K562 (cell line): ENCODE data around the gene MAP4K1. TPM values are rescaled to one million over a fixed set of nuclear protein-coding genes. Genes with fewer than 3 reads are reported as not detected.

Experiments
- CHCHD3 ChIP-seq: fragments of 250-450 bp; sonication (Bioruptor Pico); IDR thresholded peaks from 2 replicates; pipeline ENCODE4 v2.1.2; 2022; ENCODE audit warnings: mild to moderate bottlenecking
- EZH2 ChIP-seq: IDR thresholded peaks from 2 replicates; pipeline ENCODE4 v1.6.1; 2012; ENCODE audit warnings: low read depth, mild to moderate bottlenecking, inconsistent platforms, low read length, borderline replicate concordance
- KDM2B ChIP-seq: fragments of 250-450 bp; sonication (Bioruptor Pico); IDR thresholded peaks from 2 replicates; pipeline ENCODE4 v1.8.0; 2021; ENCODE audit warnings: mild to moderate bottlenecking, moderate library complexity
- MTA2 ChIP-seq: fragments of 450-650 bp; IDR thresholded peaks from 2 replicates; pipeline ENCODE4 v1.6.1; 2016; ENCODE audit warnings: low read depth
- RCOR1 ChIP-seq, 2 experiments: IDR thresholded peaks; 2 replicates each; pipeline ENCODE4 v1.6.1; 2012; ENCODE audit warnings: low read depth in 2 of 2, low read length in 2 of 2, borderline replicate concordance in 1 of 2, improper control_type of control experiment in 1 of 2
- SAFB ChIP-seq: fragments of 200-400 bp; formaldehyde crosslinking; IDR thresholded peaks from 2 replicates; pipeline ENCODE4 v1.6.1; 2017; ENCODE audit warnings: low read depth, low read length, borderline replicate concordance
- SMARCA5 ChIP-seq: fragments of 450-650 bp; IDR thresholded peaks from 2 replicates; pipeline ENCODE4 v1.6.1; 2016
- TSC22D4 ChIP-seq: fragments of 450-650 bp; IDR thresholded peaks from 2 replicates; pipeline ENCODE4 v1.6.1; 2016; ENCODE audit warnings: missing genetic modification characterization, missing biosample characterization, control low read depth
- ZNF124 ChIP-seq: sonication (generic); formaldehyde crosslinking; IDR thresholded peaks from 2 replicates; pipeline ENCODE4 v1.8.1; 2022; ENCODE audit warnings: missing genetic modification reagents
- polyA plus RNA-seq, 8 experiments: library from polyadenylated mRNA; depleted of rRNA in 4 of 8; stranded (reverse) in 5 of 8; unstranded in 3 of 8; fragments of >200 nt; fragmentation: Nextera tagmentation in 2 of 8; fragmentation: Illumina TruSeq in 1 of 8; extraction: Ambion mirVana in 2 of 8; extraction: Trizol in 1 of 8; gene quantifications; 2 replicates each; pipeline versions ENCODE4 v1.2.1 to v1.2.3, GENCODE V29; 2011 to 2014; ENCODE audit warnings: inconsistent platforms in 1 of 8, missing spikeins in 1 of 8
- total RNA-seq, 7 experiments: library from RNA; depleted of rRNA in 6 of 7; stranded (reverse); fragments of >200 nt in 6 of 7; fragmentation: Illumina TruSeq in 2 of 7; extraction: Trizol in 2 of 7; gene quantifications; 2 replicates each; pipeline versions ENCODE4 v1.2.1 to v1.2.3, GENCODE V29; 2011 to 2021; ENCODE audit warnings: low replicate concordance in 1 of 7
- TF ChIP-seq, protein P1 (sequence below): fragments of 200-800 bp; sonication (Bioruptor generic); IDR thresholded peaks from 2 replicates; pipeline ENCODE4 v1.6.1; 2017; ENCODE audit warnings: missing genetic modification characterization, missing compliant biosample characterization
- TF ChIP-seq, protein P2 (sequence below): IDR thresholded peaks from 3 replicates; pipeline ENCODE4 v1.6.1; 2011; ENCODE audit warnings: borderline replicate concordance, mild to moderate bottlenecking; ENCODE audit not compliant: insufficient read length, insufficient read depth
- TF ChIP-seq, protein P3 (sequence below): fragments of 450-650 bp; IDR thresholded peaks from 2 replicates; pipeline ENCODE4 v1.6.1; 2016; ENCODE audit warnings: mild to moderate bottlenecking, moderate library complexity

MAP4K1 gene
- total and polyA plus RNA-seq, 9 of the 15 experiments (the other 6 are each of a cell fraction or from before 2014, with no cell fraction given) = 0.14 to 3.2 (median 0.73) TPM; not detected in 1

DNA sequence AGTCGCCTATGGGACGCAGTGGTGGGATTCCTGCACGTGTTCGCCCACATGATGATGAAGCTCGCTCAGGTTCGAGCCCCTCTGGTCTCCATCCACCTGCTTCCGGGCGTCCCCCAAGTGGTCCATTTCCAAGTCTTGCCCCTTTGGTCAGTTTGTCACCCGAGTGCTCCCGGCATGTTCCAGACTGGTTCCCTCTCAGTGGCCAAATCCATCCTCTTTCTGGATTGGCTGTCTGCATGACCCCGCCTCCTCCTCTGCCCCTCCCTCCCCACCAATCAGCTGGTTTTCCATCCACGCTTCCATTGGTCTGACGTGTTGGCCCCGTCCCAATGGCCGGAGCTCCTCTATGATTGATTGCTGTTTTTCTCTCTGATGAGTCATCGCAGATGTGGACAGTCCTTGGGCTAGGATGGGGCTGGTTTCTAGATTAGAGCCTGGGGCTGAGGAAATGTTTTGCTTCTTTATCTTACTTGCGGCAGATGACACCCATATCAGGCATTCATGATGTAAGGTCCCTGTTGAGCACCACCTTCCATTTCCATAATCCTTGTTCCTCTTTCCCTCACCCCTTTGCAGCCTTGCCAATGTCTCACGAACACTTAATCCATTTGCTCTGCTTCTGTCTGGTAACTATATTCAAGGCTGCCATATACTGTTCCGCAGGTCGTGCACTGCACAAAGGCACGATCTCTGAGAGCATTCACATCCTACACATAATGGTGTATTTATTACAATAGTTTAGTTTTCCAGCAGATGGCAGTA, 73.8 kb downstream of the MAP4K1 start (continued):
- TF ChIP-seq, protein P1, sequence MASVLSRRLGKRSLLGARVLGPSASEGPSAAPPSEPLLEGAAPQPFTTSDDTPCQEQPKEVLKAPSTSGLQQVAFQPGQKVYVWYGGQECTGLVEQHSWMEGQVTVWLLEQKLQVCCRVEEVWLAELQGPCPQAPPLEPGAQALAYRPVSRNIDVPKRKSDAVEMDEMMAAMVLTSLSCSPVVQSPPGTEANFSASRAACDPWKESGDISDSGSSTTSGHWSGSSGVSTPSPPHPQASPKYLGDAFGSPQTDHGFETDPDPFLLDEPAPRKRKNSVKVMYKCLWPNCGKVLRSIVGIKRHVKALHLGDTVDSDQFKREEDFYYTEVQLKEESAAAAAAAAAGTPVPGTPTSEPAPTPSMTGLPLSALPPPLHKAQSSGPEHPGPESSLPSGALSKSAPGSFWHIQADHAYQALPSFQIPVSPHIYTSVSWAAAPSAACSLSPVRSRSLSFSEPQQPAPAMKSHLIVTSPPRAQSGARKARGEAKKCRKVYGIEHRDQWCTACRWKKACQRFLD = peak; percentile 90
- TF ChIP-seq, protein P2, sequence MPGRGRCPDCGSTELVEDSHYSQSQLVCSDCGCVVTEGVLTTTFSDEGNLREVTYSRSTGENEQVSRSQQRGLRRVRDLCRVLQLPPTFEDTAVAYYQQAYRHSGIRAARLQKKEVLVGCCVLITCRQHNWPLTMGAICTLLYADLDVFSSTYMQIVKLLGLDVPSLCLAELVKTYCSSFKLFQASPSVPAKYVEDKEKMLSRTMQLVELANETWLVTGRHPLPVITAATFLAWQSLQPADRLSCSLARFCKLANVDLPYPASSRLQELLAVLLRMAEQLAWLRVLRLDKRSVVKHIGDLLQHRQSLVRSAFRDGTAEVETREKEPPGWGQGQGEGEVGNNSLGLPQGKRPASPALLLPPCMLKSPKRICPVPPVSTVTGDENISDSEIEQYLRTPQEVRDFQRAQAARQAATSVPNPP = no peak
- no peak for TF ChIP-seq SAFB
- TF ChIP-seq MTA2 = peak; percentile 91
- peak; percentile 4 to 80; a peak in 3 of 4 replicates for TF ChIP-seq RCOR1 (IDR thresholded peaks at IDR 0.05; ENCODE audit: borderline replicate concordance in 1 of 2, low read depth in 2 of 2, low read length in 2 of 2)
- TF ChIP-seq ZNF124 = no peak
- no peak for TF ChIP-seq KDM2B (CRISPR knock-in tag)
- no peak for TF ChIP-seq TSC22D4 (tag)
- TF ChIP-seq SMARCA5 = peak; percentile 98
- no peak for TF ChIP-seq EZH2
- TF ChIP-seq, protein P3, sequence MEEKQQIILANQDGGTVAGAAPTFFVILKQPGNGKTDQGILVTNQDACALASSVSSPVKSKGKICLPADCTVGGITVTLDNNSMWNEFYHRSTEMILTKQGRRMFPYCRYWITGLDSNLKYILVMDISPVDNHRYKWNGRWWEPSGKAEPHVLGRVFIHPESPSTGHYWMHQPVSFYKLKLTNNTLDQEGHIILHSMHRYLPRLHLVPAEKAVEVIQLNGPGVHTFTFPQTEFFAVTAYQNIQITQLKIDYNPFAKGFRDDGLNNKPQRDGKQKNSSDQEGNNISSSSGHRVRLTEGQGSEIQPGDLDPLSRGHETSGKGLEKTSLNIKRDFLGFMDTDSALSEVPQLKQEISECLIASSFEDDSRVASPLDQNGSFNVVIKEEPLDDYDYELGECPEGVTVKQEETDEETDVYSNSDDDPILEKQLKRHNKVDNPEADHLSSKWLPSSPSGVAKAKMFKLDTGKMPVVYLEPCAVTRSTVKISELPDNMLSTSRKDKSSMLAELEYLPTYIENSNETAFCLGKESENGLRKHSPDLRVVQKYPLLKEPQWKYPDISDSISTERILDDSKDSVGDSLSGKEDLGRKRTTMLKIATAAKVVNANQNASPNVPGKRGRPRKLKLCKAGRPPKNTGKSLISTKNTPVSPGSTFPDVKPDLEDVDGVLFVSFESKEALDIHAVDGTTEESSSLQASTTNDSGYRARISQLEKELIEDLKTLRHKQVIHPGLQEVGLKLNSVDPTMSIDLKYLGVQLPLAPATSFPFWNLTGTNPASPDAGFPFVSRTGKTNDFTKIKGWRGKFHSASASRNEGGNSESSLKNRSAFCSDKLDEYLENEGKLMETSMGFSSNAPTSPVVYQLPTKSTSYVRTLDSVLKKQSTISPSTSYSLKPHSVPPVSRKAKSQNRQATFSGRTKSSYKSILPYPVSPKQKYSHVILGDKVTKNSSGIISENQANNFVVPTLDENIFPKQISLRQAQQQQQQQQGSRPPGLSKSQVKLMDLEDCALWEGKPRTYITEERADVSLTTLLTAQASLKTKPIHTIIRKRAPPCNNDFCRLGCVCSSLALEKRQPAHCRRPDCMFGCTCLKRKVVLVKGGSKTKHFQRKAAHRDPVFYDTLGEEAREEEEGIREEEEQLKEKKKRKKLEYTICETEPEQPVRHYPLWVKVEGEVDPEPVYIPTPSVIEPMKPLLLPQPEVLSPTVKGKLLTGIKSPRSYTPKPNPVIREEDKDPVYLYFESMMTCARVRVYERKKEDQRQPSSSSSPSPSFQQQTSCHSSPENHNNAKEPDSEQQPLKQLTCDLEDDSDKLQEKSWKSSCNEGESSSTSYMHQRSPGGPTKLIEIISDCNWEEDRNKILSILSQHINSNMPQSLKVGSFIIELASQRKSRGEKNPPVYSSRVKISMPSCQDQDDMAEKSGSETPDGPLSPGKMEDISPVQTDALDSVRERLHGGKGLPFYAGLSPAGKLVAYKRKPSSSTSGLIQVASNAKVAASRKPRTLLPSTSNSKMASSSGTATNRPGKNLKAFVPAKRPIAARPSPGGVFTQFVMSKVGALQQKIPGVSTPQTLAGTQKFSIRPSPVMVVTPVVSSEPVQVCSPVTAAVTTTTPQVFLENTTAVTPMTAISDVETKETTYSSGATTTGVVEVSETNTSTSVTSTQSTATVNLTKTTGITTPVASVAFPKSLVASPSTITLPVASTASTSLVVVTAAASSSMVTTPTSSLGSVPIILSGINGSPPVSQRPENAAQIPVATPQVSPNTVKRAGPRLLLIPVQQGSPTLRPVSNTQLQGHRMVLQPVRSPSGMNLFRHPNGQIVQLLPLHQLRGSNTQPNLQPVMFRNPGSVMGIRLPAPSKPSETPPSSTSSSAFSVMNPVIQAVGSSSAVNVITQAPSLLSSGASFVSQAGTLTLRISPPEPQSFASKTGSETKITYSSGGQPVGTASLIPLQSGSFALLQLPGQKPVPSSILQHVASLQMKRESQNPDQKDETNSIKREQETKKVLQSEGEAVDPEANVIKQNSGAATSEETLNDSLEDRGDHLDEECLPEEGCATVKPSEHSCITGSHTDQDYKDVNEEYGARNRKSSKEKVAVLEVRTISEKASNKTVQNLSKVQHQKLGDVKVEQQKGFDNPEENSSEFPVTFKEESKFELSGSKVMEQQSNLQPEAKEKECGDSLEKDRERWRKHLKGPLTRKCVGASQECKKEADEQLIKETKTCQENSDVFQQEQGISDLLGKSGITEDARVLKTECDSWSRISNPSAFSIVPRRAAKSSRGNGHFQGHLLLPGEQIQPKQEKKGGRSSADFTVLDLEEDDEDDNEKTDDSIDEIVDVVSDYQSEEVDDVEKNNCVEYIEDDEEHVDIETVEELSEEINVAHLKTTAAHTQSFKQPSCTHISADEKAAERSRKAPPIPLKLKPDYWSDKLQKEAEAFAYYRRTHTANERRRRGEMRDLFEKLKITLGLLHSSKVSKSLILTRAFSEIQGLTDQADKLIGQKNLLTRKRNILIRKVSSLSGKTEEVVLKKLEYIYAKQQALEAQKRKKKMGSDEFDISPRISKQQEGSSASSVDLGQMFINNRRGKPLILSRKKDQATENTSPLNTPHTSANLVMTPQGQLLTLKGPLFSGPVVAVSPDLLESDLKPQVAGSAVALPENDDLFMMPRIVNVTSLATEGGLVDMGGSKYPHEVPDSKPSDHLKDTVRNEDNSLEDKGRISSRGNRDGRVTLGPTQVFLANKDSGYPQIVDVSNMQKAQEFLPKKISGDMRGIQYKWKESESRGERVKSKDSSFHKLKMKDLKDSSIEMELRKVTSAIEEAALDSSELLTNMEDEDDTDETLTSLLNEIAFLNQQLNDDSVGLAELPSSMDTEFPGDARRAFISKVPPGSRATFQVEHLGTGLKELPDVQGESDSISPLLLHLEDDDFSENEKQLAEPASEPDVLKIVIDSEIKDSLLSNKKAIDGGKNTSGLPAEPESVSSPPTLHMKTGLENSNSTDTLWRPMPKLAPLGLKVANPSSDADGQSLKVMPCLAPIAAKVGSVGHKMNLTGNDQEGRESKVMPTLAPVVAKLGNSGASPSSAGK = peak; percentile 93
- no peak for TF ChIP-seq CHCHD3
